ENCODE data around the gene DMXL2.

DMXL2 gene

DNA sequence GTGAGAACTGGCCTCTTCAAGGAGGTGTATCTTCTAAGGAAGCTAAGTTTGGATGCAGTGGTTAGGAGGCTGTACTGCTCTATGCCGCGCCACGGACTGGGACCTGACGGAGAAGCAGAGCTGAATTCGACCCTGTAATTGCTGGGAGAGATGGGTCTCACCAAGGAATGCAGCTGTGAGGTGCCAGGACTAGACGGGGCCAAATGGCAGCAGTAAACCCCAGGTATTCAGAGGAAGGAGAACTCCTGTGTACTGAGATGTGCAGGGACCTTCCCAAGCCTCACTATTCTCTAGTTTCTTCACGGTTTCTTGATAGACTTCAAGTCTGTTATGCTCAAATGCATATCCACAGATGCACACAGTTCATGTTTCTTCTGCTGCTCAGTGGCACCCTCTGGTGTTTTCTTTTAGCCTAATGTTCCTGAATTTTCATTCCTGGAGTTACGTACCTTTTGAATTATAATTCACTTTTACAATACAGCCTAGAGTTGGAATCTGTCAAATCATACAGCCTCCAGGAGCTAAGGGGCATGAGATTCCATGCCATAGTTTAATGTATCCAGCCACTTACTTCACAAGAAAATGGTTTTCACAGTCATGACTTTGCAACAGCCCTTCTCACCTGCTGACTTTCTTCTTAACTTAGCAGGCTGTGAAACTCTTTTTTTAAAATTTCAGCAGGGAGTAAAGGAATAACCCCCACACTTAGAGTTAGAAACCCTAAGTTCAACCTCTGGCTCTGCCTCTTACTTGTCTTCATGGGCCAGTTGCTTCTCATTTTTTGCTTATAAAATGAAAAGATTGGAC lies 219.3 kb downstream of the DMXL2 start:
- peak; percentile 41 to 49 (median 47) for DNase-seq

DNA sequence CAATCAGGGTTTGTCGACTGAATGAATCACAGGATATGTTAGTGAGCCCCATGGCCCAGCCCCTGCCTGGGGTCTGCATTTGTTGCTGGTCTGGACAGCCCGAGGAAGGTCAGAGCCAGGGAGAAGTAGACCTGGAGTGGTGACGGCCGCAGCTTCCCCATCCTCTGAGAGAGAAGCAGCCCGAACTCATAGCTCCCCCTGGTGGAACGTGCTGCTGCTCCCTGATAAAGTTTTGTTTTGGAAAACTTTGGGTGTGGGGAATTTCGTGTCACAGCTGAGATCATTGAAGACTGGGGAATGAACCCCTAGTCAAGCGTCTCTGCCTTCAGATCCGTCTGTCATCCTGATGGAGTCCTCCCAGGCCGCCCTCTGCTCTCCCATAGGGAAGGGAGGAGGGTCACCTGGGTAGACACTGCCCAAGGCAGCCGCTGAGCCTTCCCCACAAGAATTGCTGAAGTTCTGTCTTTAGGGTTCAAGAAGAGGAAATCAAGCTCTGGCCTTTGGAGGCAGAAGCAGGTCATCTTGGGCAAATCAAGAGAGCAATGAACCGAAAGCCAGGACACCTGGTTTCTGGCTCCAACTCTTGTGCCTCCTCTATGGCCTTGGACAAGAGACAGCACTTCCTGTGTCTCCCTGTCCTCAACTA lies 220.6 kb downstream of the DMXL2 start:
- peak; percentile 72 to 87 (median 78) for DNase-seq

DNA sequence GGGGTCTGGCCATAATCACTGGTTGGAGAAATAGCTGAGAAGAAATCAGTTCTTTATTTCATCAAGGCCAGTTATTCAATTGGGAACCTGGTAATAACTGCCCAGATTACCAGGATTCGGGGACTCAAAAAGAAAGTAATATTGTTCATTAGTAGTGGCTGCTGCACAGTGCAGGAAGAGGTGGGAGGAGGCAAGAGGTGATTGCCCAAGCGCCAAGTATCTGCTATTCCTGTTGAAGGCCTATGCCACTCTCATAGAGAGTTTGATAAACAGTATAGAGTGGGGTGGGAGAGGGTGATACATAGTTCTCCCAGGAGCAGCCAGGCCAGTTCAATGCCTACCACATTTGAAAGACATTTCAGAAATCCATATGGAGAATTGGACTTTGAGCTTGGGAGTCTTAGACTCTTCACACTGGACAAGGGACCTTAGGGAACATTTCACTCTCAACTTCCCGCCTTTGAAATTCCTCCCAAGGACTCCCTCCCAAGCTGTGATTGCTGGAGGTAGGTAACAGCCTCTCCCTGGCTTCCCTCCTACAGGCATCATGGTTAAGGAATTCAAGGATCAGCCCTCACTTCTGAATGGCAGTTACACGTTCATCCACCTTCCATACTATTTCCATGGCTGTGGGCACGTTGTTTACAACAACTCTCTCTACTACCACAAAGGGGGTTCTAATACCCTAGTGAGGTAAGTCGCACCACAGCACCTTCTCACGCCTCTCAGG lies 221.4 kb downstream of the DMXL2 start:
- peak; percentile 39 to 54 (median 47) for DNase-seq

DNA sequence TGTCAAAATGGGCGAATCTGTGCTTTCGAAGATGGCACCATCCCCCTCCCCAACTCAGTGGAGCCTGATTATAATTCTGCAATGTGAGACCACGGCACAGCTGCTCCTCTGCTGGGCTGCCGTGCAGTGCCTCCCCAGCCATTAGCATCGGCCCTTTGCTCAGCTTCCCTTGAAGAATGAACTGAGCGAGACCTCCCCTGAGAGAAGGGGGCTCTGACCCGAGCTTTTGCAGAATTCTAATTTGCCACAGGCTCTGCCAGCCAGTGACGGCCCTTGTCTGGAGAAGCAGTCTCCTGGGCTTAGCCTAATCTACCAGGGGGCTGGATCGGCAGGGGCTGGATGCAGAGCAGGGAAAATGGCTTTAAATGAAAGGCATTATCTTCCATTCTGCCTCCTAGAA lies 223.9 kb downstream of the DMXL2 start:
- DNase-seq, result no peak

All from suppressor macrophage treated with lipopolysaccharide for 1 hour (primary cell).